ENCODE results near the gene TBCD.

TBCD gene

GRCh38 chr17:82932518-82933310 lies 180.8 kb downstream of the TBCD start:
- ChIA-PET POLR2A (no interaction called here), CTCF (interaction anchor here (0.8 to 1.2 kb wide), 3 partner anchors 9 to 112 kb away, joined by 3 to 5 read pairs (median 4); no protein-coding TSS in a partner anchor)
- no peaks in the 10 kb centered on the region for H3K4me1 ChIP-seq (ENCODE audit: control insufficient read depth, insufficient read depth, low read length)
- H3K36me3 ChIP-seq (ENCODE audit: control insufficient read depth in 2 of 2, insufficient read depth in 1 of 2, low read length in 2 of 2) = peaks cover 13 to 86% of the 10 kb centered on the region in 2 experiments; a peak in 2 of 3 replicates
- H3K4me3 ChIP-seq (ENCODE audit: low read depth, low read length) = no peak overlapping the region
- no peak overlapping the region for H3K27ac ChIP-seq (ENCODE audit: extremely low read depth, low read depth, low read length)
- H3K9me3 ChIP-seq (ENCODE audit: control insufficient read depth, insufficient read depth, low read depth, low read length) = no peaks in the 10 kb centered on the region
- TF ChIP-seq ZNF785 (tag by site-specific recombination; IDR thresholded peaks at IDR 0.05) (no peak), ZNF221 (tag by site-specific recombination; IDR thresholded peaks at IDR 0.05; ENCODE audit: borderline replicate concordance) (no peak), ZNF416 (tag by site-specific recombination; IDR thresholded peaks at IDR 0.05) (no peak), ZSCAN30 (tag by site-specific recombination; IDR thresholded peaks at IDR 0.05) (no peak), ZNF544 (tag by site-specific recombination; IDR thresholded peaks at IDR 0.05) (no peak), ZNF169 (tag by site-specific recombination; IDR thresholded peaks at IDR 0.05) (no peak), ZNF138 (tag by site-specific recombination; IDR thresholded peaks at IDR 0.05; ENCODE audit: borderline replicate concordance) (no peak), YY2 (tag by site-specific recombination; IDR thresholded peaks at IDR 0.05) (no peak), KLF9 (tag by site-specific recombination; IDR thresholded peaks at IDR 0.05; ENCODE audit: low read depth) (no peak), ZNF510 (tag by site-specific recombination; IDR thresholded peaks at IDR 0.05; ENCODE audit: insufficient replicate concordance) (no peak)
- TF ChIP-seq, protein P1, sequence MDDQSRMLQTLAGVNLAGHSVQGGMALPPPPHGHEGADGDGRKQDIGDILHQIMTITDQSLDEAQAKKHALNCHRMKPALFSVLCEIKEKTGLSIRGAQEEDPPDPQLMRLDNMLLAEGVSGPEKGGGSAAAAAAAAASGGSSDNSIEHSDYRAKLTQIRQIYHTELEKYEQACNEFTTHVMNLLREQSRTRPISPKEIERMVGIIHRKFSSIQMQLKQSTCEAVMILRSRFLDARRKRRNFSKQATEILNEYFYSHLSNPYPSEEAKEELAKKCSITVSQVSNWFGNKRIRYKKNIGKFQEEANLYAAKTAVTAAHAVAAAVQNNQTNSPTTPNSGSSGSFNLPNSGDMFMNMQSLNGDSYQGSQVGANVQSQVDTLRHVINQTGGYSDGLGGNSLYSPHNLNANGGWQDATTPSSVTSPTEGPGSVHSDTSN (CRISPR knock-in tag; IDR thresholded peaks at IDR 0.05) = no peak
- TF ChIP-seq, protein P2, sequence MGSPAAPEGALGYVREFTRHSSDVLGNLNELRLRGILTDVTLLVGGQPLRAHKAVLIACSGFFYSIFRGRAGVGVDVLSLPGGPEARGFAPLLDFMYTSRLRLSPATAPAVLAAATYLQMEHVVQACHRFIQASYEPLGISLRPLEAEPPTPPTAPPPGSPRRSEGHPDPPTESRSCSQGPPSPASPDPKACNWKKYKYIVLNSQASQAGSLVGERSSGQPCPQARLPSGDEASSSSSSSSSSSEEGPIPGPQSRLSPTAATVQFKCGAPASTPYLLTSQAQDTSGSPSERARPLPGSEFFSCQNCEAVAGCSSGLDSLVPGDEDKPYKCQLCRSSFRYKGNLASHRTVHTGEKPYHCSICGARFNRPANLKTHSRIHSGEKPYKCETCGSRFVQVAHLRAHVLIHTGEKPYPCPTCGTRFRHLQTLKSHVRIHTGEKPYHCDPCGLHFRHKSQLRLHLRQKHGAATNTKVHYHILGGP (tag by site-specific recombination; IDR thresholded peaks at IDR 0.05) = no peak

- no peak for TF ChIP-seq ZNF560 (tag by site-specific recombination; IDR thresholded peaks at IDR 0.05; ENCODE audit: borderline replicate concordance)
- TF ChIP-seq ZNF664 (tag by site-specific recombination; IDR thresholded peaks at IDR 0.05) = no peak
- TF ChIP-seq YY1 (tag by site-specific recombination; IDR thresholded peaks at IDR 0.05) = no peak
- TF ChIP-seq GLIS1 (tag by site-specific recombination; IDR thresholded peaks at IDR 0.05) = no peak
- no peak for TF ChIP-seq ZFP69B (tag by site-specific recombination; IDR thresholded peaks at IDR 0.05)
- TF ChIP-seq, protein P3, sequence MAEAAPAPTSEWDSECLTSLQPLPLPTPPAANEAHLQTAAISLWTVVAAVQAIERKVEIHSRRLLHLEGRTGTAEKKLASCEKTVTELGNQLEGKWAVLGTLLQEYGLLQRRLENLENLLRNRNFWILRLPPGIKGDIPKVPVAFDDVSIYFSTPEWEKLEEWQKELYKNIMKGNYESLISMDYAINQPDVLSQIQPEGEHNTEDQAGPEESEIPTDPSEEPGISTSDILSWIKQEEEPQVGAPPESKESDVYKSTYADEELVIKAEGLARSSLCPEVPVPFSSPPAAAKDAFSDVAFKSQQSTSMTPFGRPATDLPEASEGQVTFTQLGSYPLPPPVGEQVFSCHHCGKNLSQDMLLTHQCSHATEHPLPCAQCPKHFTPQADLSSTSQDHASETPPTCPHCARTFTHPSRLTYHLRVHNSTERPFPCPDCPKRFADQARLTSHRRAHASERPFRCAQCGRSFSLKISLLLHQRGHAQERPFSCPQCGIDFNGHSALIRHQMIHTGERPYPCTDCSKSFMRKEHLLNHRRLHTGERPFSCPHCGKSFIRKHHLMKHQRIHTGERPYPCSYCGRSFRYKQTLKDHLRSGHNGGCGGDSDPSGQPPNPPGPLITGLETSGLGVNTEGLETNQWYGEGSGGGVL (tag by site-specific recombination; IDR thresholded peaks at IDR 0.05) = no peak
- no peak for TF ChIP-seq IKZF3 (tag by site-specific recombination; IDR thresholded peaks at IDR 0.05)
- no peak for TF ChIP-seq ZNF658 (tag by site-specific recombination; IDR thresholded peaks at IDR 0.05)
- TF ChIP-seq ZNF549 (tag by site-specific recombination; IDR thresholded peaks at IDR 0.05) = no peak
- TF ChIP-seq ZNF501 (tag by site-specific recombination; IDR thresholded peaks at IDR 0.05) = no peak
- TF ChIP-seq ZNF704 (tag by site-specific recombination; IDR thresholded peaks at IDR 0.05) = no peak
- TF ChIP-seq ZNF791 (tag by site-specific recombination; IDR thresholded peaks at IDR 0.05) = no peak
- no peak for TF ChIP-seq ZNF146 (tag by site-specific recombination; IDR thresholded peaks at IDR 0.05)
- TF ChIP-seq ZNF623 (tag by site-specific recombination; IDR thresholded peaks at IDR 0.05) = no peak
- TF ChIP-seq AEBP2 (tag by site-specific recombination; IDR thresholded peaks at IDR 0.05; ENCODE audit: borderline replicate concordance) = no peak
- no peak for TF ChIP-seq ZNF19 (tag by site-specific recombination; IDR thresholded peaks at IDR 0.05; ENCODE audit: low read depth)
- TF ChIP-seq ZNF223 (tag by site-specific recombination; IDR thresholded peaks at IDR 0.05) = no peak
- Histone ChIP-seq H3K36me3 (ENCODE audit: control insufficient read depth in 2 of 2, insufficient read depth in 1 of 2, low read length in 2 of 2) (peaks cover 13 to 82% of the 10 kb centered on the region in 2 experiments; a peak in 2 of 3 replicates), H3K27ac (ENCODE audit: extremely low read depth, low read depth, low read length) (no peak overlapping the region), H3K9me3 (ENCODE audit: control insufficient read depth, insufficient read depth, low read depth, low read length) (no peaks in the 10 kb centered on the region), H3K4me3 (ENCODE audit: low read depth, low read length) (no peak overlapping the region), H3K4me1 (ENCODE audit: control insufficient read depth, insufficient read depth, low read length) (no peaks in the 10 kb centered on the region)
- ChIA-PET POLR2A (no interaction called here), CTCF (interaction anchor here (1.1 kb wide), 1 partner anchor 11 kb away, joined by 4 read pairs; no protein-coding TSS in a partner anchor)
Measured at GRCh38 chr17:82933911-82934310, 182.0 kb downstream of the TBCD start.

Data from HEK293 (cell line).